Measurements from ENCODE around the gene VCAM1.

- TF ChIP-seq EZH2 (IDR thresholded peaks at IDR 0.05) (no peak), POLR2AphosphoS5 (IDR thresholded peaks at IDR 0.05; ENCODE audit: borderline replicate concordance, low read depth, low read length) (no peak)
Measured at GRCh38 chr1:100710906-100711682, 8.4 kb upstream of the VCAM1 start.
